ENCODE data around the gene MYO9A. TPM values are rescaled to one million over a fixed set of nuclear protein-coding genes. Genes with fewer than 3 reads are reported as not detected.

Gene MYO9A
- polyA plus RNA-seq, 4 donors, result 1.6 to 10.1 (median 2.6) TPM

DNA sequence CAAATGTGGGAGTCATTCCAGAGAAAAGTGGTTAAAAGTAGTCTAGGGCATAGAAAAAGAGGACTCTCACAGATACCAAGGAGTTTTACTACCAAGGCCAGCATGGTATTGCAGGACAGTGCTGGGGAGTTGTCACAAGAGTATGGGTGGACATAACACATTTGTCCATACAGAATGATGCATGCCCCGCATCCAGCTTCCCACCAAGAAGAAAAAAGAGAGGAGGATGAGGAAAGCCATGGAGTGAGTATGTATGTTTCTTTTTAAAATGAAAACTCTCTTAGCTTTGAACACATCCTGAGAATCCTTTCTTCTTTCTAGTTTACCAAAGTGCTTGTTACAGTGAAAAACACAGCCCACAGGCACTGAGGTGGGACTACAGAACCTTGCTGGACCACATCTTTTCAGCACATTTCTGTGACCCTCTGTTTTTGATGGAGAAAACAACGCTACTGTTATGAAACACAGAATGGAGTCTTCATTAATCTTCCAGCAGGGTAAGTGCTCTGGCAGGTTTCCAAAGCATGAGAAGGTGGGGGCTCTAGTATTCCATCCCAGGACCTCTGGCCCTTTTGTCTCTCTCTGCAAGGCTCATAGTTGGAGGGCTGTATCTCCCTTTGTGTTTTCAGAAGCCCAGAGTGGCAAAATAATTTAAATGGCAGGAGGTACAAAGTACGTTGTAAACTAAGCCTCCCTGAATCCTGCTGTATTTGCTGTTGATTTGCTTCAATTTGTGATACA is 294.9 kb downstream of the MYO9A start:
- no peaks in the 10 kb centered on the region for H3K27me3 ChIP-seq (ENCODE audit: control insufficient read depth in 3 of 3, insufficient read depth in 3 of 3, low read length in 3 of 3)
- 93 to 95% (median 94%) methylated on average over 3 of the region's 3 CpGs for WGBS, 3 donors
- H3K9me3 ChIP-seq (ENCODE audit: control insufficient read depth in 2 of 2, insufficient read depth in 1 of 2, low read depth in 1 of 2, low read length in 1 of 2), result peaks cover 0 to 16% of the 10 kb centered on the region in 2 donors
- H3K27ac ChIP-seq (ENCODE audit: low read depth in 1 of 3, low read length in 2 of 3), result no peak overlapping the region
- H3K4me1 ChIP-seq (ENCODE audit: control insufficient read depth in 3 of 3, insufficient read depth in 2 of 3, low read depth in 1 of 3, low read length in 2 of 3), result no peaks in the 10 kb centered on the region
- no peak overlapping the region for H3K4me3 ChIP-seq (ENCODE audit: low read depth in 1 of 3, low read length in 3 of 3)
- DNase-seq (no peak), FAIRE-seq (no peak)
- peaks cover 5 to 12% (median 9%) of the 10 kb centered on the region in 3 donors for H3K36me3 ChIP-seq (ENCODE audit: control insufficient read depth in 3 of 3, insufficient read depth in 2 of 3, low read depth in 1 of 3, low read length in 3 of 3)

DNA sequence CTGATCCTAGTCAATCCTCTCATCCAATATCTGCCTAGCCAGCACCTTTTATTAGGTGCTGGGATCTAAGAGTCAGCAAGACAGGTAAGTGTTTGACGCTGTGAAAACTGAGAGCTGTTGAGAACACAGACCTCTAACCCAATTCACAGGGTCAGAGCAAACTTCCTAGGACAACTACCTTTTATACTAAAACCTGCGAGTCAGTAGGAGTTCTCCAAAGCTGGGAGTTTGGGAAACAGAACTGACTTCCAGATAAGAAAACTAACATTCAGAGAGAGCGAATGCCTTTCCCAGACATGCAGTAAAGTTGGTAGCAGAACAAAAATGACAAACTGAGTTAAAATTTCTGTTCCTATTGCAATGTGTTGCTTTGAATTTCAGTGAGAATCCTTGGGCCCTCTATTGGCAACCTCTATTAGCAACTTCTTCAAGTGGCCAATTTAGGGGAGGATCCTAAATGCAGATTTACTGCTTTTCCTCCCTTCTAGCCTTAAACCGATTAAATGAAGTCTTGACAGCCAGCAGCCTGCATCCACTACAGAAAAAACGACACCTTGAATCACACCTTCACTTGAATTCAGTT is 296.3 kb downstream of the MYO9A start:
- FAIRE-seq (no peak), DNase-seq (no peak)
- Histone ChIP-seq H3K9me3 (ENCODE audit: control insufficient read depth in 2 of 2, insufficient read depth in 1 of 2, low read depth in 1 of 2, low read length in 1 of 2) (peaks cover 0 to 19% of the 10 kb centered on the region in 2 donors), H3K36me3 (ENCODE audit: control insufficient read depth in 3 of 3, insufficient read depth in 2 of 3, low read depth in 1 of 3, low read length in 3 of 3) (peaks cover 3 to 6% (median 6%) of the 10 kb centered on the region in 3 donors), H3K27ac (ENCODE audit: low read depth in 1 of 3, low read length in 2 of 3) (no peak overlapping the region), H3K4me3 (ENCODE audit: low read depth in 1 of 3, low read length in 3 of 3) (no peak overlapping the region), H3K27me3 (ENCODE audit: control insufficient read depth in 3 of 3, insufficient read depth in 3 of 3, low read length in 3 of 3) (no peaks in the 10 kb centered on the region), H3K4me1 (ENCODE audit: control insufficient read depth in 3 of 3, insufficient read depth in 2 of 3, low read depth in 1 of 3, low read length in 2 of 3) (no peaks in the 10 kb centered on the region)
- 89 to 95% (median 92%) methylated on average over 5 of the region's 5 CpGs for WGBS, 3 donors

DNA sequence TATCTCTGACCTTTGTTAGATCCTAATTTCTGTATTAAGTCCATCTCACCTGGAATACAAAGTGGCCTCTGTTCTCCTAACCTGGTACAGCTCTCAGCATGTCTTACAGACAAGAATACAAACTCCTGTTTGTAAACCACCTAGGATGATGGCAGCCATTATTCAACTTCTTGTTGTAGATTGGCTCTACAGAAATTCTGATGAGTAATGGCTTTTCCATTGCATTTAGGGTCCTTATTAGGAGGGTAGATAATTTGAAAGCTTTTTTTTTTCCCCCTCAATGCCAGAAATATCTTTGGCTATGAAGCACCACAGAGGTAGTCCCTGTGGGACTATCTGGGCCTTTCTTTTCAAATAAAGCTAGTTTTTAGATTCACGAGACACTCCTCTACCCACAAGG is 297.8 kb downstream of the MYO9A start:
- DNase-seq, result no peak
- Histone ChIP-seq H3K4me3 (ENCODE audit: low read depth in 1 of 3, low read length in 3 of 3) (no peak overlapping the region), H3K4me1 (ENCODE audit: control insufficient read depth in 3 of 3, insufficient read depth in 2 of 3, low read depth in 1 of 3, low read length in 2 of 3) (no peaks in the 10 kb centered on the region), H3K27ac (ENCODE audit: low read depth in 1 of 3, low read length in 2 of 3) (no peak overlapping the region), H3K27me3 (ENCODE audit: control insufficient read depth in 3 of 3, insufficient read depth in 3 of 3, low read length in 3 of 3) (no peaks in the 10 kb centered on the region), H3K36me3 (ENCODE audit: control insufficient read depth in 3 of 3, insufficient read depth in 2 of 3, low read depth in 1 of 3, low read length in 3 of 3) (peaks cover 0 to 2% (median 0%) of the 10 kb centered on the region in 3 donors), H3K9me3 (ENCODE audit: control insufficient read depth in 2 of 2, insufficient read depth in 1 of 2, low read depth in 1 of 2, low read length in 1 of 2) (peaks cover 0 to 19% of the 10 kb centered on the region in 2 donors)
- FAIRE-seq, result no peak
- 85 to 90% (median 86%) methylated on average over 1 of the region's 1 CpG for WGBS, 3 donors

DNA sequence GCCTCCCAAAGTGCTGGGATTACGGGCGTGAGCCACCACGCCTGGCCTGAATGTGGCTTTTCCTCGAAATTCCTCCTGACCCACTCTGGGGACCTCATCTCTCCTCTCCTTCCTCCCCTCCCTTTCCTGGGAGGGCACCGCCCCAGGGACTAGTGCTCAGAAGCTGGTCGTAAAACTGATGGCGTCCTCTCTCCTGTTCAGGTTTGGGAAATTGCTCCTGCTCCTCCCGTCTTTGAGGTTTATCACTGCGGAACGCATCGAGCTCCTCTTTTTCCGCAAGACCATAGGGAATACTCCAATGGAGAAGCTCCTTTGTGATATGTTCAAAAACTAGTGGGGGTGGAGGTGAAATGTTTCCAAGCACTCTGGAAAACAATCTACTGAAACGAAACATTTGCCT is 300.6 kb downstream of the MYO9A start:
- Histone ChIP-seq H3K36me3 (ENCODE audit: control insufficient read depth in 3 of 3, insufficient read depth in 2 of 3, low read depth in 1 of 3, low read length in 3 of 3) (no peaks in the 10 kb centered on the region), H3K4me1 (ENCODE audit: control insufficient read depth in 3 of 3, insufficient read depth in 2 of 3, low read depth in 1 of 3, low read length in 2 of 3) (no peaks in the 10 kb centered on the region), H3K27ac (ENCODE audit: low read depth in 1 of 3, low read length in 2 of 3) (no peak overlapping the region), H3K9me3 (ENCODE audit: control insufficient read depth in 2 of 2, insufficient read depth in 1 of 2, low read depth in 1 of 2, low read length in 1 of 2) (peaks cover 0 to 19% of the 10 kb centered on the region in 2 donors), H3K4me3 (ENCODE audit: low read depth in 1 of 3, low read length in 3 of 3) (no peak overlapping the region), H3K27me3 (ENCODE audit: control insufficient read depth in 3 of 3, insufficient read depth in 3 of 3, low read length in 3 of 3) (no peaks in the 10 kb centered on the region)
- no peak for FAIRE-seq
- WGBS, 3 donors, result 93 to 99% (median 96%) methylated on average over 13 of the region's 13 CpGs
- DNase-seq, result no peak

DNA sequence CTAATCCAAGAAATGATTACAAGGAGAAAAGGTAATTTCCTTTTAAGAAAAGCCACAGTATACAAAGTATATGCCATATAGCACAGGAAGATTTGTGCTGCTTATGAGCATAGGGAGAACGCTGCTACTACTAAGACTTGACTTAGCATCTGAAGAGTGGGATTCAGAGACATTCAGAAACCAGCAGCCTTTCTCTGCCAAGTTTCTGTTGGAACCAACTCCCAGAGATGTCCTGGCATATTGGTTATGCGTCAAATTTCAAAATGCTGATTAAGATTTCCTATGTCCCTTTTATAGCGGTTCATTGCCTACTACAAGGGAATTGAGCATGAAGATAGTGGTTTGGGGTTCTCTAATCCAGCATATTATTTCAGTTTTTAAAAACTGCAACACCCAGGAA is 302.6 kb downstream of the MYO9A start:
- peaks cover 0 to 6% (median 0%) of the 10 kb centered on the region in 3 donors for H3K27me3 ChIP-seq (ENCODE audit: control insufficient read depth in 3 of 3, insufficient read depth in 3 of 3, low read length in 3 of 3)
- WGBS, 3 donors, result 93 to 96% (median 95%) methylated on average over 3 of the region's 3 CpGs
- H3K4me1 ChIP-seq (ENCODE audit: control insufficient read depth in 3 of 3, insufficient read depth in 2 of 3, low read depth in 1 of 3, low read length in 2 of 3), result no peaks in the 10 kb centered on the region
- peaks cover 0 to 4% of the 10 kb centered on the region in 2 donors for H3K9me3 ChIP-seq (ENCODE audit: control insufficient read depth in 2 of 2, insufficient read depth in 1 of 2, low read depth in 1 of 2, low read length in 1 of 2)
- H3K27ac ChIP-seq (ENCODE audit: low read depth in 1 of 3, low read length in 2 of 3), result no peak overlapping the region
- no peaks in the 10 kb centered on the region for H3K36me3 ChIP-seq (ENCODE audit: control insufficient read depth in 3 of 3, insufficient read depth in 2 of 3, low read depth in 1 of 3, low read length in 3 of 3)
- FAIRE-seq (no peak), DNase-seq (no peak)
- H3K4me3 ChIP-seq (ENCODE audit: low read depth in 1 of 3, low read length in 3 of 3), result no peak overlapping the region

DNA sequence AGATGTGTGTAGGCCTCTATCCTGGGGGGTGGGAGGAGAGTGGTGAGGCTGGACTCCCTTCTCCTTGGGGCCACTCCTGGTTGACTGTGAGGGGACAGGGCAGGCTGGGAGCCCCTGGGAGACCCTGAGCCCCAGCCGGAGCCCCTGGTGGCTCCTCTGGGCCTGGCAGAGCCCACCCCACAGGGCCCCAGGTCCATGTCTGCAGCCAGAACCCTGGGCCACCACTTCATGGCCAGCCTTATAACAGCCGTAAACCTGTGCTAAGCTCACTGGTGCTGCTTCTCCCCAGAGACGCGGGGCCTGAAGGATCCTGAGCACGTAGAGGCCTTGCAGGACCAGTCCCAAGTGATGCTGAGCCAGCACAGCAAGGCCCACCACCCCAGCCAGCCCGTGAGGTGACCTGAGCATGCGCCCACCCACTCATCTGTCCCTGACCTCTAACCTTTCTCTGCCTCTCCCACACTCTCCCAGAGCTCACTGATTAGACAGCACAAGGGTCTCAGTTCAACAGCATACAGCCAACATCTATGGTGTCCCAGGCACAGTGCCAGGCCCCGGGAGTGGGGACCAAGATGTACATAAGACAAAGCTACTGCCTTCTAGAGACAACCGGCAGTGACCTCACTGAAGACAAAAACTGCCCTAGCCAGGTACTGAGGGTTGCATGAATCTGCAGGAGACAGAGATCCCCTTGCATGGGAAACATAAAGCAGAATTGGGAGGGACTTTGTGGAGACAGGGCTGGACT is 304.1 kb downstream of the MYO9A start:
- H3K27ac ChIP-seq (ENCODE audit: low read depth in 1 of 3, low read length in 2 of 3), result no peak overlapping the region
- peaks cover 0 to 6% (median 0%) of the 10 kb centered on the region in 3 donors for H3K27me3 ChIP-seq (ENCODE audit: control insufficient read depth in 3 of 3, insufficient read depth in 3 of 3, low read length in 3 of 3)
- WGBS, 3 donors, result 86 to 88% (median 86%) methylated on average over 9 of the region's 9 CpGs
- no peak for DNase-seq
- H3K9me3 ChIP-seq (ENCODE audit: control insufficient read depth in 2 of 2, insufficient read depth in 1 of 2, low read depth in 1 of 2, low read length in 1 of 2), result peaks cover 0 to 3% of the 10 kb centered on the region in 2 donors
- FAIRE-seq, result no peak
- H3K36me3 ChIP-seq (ENCODE audit: control insufficient read depth in 3 of 3, insufficient read depth in 2 of 3, low read depth in 1 of 3, low read length in 3 of 3), result no peaks in the 10 kb centered on the region
- H3K4me1 ChIP-seq (ENCODE audit: control insufficient read depth in 3 of 3, insufficient read depth in 2 of 3, low read depth in 1 of 3, low read length in 2 of 3), result no peaks in the 10 kb centered on the region
- no peak overlapping the region for H3K4me3 ChIP-seq (ENCODE audit: low read depth in 1 of 3, low read length in 3 of 3)

DNA sequence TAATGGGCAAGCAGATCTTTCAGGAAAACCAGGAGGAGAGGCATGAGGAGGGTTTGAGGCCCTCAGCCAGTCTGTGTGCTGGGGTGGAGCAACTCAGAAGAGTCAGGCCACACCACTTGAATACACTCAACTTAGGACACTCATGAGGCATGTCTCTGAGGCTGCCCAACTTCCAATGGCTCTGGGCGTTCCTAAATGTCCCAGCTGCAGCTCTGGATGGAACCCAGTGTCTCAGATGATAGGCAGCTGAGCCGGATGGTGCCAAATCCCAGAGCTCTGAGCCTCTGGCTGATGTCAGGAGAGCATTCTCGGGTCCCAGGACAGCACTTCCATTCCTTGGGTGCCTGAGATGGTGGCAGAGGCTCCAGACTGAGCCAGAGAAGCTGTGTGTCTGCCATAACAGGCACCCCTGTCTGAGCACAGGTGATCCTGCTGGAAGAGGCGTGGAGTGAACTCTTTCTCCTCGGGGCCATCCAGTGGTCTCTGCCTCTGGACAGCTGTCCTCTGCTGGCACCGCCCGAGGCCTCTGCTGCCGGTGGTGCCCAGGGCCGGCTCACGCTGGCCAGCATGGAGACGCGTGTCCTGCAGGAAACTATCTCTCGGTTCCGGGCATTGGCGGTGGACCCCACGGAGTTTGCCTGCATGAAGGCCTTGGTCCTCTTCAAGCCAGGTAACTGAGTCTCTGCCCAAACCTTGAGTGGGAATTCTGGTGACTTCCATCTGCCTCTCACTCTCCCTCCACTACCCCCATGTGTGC is 304.8 kb downstream of the MYO9A start:
- H3K9me3 ChIP-seq (ENCODE audit: control insufficient read depth in 2 of 2, insufficient read depth in 1 of 2, low read depth in 1 of 2, low read length in 1 of 2), result peaks cover 0 to 3% of the 10 kb centered on the region in 2 donors
- FAIRE-seq (no peak), DNase-seq (no peak)
- H3K27me3 ChIP-seq (ENCODE audit: control insufficient read depth in 3 of 3, insufficient read depth in 3 of 3, low read length in 3 of 3), result peaks cover 0 to 6% (median 0%) of the 10 kb centered on the region in 3 donors
- H3K36me3 ChIP-seq (ENCODE audit: control insufficient read depth in 3 of 3, insufficient read depth in 2 of 3, low read depth in 1 of 3, low read length in 3 of 3), result no peaks in the 10 kb centered on the region
- WGBS, 3 donors, result 86 to 90% (median 88%) methylated on average over 16 of the region's 16 CpGs
- no peaks in the 10 kb centered on the region for H3K4me1 ChIP-seq (ENCODE audit: control insufficient read depth in 3 of 3, insufficient read depth in 2 of 3, low read depth in 1 of 3, low read length in 2 of 3)
- no peak overlapping the region for H3K27ac ChIP-seq (ENCODE audit: low read depth in 1 of 3, low read length in 2 of 3)
- no peak overlapping the region for H3K4me3 ChIP-seq (ENCODE audit: low read depth in 1 of 3, low read length in 3 of 3)
